Islet of Langerhans (tissue), 1 donor: ENCODE results near the gene IKBKE.

Experiments
- FAIRE-seq: peaks from one replicate; lab custom pipeline; 2011; peaks lifted over from hg19 to GRCh38; lab: Jason Lieb, UNC

Gene IKBKE

DNA sequence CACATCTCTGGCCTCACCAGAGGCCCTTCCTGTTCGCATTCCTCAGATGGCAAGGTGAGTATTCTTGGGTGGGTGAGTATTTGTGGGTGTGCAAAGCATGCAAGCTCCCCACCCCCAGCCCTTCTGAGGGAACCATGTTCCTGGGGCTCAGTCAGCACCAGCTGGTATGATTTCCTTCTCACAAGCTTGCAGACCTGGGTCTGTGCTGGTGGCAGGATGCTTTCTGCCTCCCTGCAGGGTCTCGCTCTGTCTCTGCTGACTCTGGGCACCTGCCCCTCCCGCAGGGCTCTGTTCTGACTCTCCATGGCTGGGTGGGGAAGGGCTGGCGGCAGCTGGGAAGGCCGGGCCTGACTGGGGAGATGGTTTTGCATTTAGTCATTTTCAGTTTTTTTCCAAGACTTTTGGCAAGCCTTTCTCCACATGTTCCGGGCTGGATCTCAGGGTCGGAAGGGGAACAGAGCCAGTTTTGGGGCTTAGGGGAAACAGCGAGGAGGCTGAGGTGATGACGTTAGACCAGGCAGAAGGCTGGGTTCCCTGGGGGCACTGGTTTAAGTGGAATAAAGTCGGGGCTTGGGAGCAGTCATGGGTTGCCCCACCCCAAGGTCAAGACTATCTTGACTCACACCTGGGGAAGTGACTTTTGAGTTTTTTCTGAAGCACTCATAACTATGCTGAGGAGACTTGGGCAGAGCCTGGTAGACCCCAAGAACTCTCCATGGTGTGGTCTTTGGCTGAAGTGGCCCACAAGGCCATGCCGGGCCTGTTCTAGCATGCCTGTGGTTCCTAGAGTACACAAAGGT, 43.2 kb downstream of the IKBKE start:
- FAIRE-seq = no peak

DNA sequence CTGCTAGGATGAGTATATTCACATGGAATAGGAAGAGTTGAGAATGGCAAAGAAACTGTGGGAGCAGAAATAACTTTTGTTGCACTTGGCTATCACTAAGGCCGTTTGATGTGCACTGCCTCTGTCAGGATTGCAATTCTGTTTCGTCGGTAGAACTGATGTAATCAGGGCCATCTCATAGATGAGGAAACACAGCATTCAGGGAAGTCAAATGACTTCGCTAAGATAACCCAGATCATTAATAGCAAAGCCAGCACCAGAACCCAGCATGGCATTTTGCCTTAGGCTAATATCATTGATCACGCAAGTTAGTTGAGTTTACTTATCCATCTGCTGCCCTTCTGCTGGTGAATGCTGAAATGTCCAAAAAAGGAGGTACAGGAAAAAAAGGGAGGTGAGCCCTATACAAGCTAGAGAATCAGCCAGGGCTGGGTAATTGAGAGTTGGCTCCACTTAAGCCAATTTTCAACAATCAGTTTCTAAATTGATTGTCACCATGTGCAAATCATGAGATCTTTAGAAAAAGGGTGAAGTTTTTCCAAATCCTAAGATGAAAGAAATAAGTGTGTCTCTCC, 44.6 kb downstream of the IKBKE start:
- FAIRE-seq = no peak

DNA sequence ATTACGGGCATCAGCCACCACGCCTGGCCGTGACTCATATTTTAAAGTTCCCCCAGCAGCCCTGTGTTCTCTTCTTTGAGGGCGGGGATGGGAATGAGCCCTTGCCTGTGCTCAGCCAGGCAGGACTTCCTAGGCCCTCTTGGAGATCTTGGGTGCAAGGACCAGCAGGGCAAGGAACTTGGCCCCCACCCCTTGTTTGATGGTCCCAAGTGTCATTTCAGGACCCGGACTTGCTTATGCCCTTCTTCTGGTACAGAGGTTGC, 46.4 kb downstream of the IKBKE start:
- no peak for FAIRE-seq

DNA sequence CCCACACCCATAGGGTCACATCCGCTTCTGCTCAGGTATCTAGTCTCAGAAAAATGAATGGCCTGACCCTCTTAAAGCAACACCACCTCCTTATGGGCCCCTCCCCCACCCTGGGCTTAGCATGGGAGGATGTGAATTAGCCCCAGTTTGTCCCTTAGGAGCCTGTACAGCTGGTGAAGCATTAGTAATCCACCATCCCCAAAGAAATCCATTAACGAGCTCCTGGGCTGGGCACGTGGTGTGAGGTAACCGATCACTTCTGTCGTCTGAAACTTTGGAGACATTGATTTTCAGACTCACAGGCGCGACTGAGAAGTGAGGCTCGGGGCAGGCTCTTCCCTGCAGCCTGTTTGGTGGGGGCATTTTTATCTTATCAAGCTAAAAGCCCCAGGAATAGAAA, 47.5 kb downstream of the IKBKE start:
- FAIRE-seq = no peak

DNA sequence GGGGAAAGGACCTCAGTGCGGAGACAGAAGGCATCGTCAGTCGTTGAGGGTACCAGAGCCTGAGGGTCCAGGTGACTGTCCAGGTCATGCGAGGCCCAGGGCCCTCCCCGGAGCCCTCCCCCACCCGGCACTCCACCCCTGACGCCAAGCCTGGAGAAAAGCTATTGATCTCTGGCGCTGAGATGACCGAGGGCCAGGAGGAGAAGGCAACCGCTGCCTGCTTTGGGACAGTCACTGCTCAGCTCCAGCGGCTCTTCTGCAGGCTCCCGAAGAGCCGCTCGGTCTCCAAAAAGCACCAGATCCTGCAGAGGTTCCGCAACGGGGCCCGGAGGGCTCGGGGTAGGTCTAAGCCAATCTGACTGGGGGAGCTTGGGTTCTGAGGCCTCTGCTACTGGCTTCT, 47.9 kb downstream of the IKBKE start:
- no peak for FAIRE-seq

DNA sequence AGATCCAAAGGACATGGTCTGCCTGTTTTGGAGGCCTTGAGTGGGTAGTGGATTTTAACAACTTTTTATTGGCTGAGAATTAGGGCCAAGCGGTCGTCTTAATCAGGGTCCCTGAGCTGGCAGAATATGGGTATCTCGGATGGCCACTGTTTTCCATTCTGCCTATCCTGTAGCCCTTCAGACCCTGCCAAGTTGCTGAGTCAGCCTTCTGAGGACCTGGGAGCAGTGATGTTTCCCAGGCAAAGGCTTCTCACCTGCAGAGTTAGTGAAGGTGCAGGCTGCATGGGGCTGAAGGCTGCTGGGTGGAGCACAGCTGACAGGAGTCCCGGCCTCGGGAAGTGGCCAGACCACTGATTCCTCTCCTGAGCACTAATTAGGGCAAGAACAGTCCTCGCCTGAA, 48.5 kb downstream of the IKBKE start:
- no peak for FAIRE-seq

DNA sequence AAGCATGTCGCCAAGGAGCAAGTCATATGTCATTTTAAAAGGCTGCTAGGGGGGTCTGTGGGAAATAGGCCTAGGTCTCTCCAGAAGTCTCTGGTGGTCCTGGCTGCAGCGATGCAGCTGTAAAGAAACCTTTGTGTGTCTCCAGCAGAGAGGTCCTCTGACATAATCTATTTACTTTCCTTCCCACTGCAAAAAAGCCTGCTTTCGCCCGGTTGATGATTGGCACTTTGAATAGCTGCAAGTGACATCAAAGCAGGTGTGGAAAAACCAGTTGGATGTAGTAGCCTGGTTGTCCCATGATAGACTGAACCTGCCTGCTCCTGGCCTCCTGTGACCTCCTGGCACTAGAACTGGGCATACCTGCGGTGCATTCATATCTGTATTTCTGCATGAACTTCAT, 50.9 kb downstream of the IKBKE start:
- no peak for FAIRE-seq

DNA sequence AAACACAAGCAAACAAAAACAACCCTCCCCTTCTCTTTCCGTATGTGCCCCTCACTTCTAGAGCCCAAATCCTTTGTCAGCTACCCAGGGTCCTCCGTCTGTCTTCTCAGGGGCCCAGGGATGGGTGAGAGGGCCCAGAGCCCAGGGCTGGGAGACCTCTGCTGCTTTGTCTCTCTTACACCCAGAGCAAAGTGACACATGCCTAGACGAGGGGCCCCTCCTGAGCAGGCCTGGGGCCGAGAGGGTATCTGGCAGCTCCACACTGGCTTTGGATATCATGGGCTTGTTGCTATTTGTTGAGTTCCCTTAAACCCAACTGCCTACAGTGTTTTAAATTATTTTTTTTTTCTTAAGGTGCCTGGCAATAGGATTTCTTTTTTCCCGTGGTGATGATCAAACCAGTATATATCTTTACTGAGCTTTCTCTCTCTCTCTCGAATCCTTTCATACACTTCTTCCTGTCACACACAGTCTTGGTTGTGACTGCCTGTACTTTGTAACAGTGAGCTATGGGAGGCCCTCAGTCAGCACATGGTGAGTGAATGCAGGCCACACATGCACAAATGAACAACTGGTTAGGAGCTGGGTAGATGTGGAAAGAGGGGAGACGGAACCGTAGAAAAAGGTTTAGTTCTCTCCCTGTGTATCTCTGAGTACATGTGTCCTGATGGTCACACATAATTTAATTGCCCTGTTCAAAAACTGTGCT, 51.6 kb downstream of the IKBKE start:
- no peak for FAIRE-seq

DNA sequence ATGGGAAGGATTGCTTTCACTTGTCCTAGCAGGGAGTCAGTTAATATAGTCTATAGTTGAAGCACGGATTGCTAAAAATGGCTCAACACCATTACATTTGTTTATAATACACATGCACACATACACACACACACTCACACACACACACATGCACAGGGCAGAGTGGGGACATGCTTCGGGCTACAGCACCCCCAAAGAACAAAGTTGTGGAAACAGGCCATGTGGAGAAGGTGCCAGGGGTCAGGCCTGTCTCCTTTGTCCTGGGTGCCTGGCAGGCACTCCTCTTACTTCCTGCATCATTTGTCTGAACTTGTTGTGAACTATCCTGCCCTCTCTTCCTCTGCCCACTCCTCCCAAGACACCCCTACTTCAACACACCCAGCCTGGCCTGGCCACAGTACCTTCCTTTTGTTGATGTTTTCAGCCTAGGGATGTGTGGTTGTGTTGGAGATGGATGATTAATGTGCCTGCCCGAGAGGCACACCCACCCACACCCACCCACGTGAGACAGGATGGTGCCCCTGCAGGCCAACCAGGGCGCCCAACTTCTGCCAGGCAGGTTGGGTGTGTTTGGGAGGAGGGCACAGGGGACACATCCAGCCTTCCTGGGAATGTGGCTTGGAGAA, 54.6 kb downstream of the IKBKE start:
- no peak for FAIRE-seq

DNA sequence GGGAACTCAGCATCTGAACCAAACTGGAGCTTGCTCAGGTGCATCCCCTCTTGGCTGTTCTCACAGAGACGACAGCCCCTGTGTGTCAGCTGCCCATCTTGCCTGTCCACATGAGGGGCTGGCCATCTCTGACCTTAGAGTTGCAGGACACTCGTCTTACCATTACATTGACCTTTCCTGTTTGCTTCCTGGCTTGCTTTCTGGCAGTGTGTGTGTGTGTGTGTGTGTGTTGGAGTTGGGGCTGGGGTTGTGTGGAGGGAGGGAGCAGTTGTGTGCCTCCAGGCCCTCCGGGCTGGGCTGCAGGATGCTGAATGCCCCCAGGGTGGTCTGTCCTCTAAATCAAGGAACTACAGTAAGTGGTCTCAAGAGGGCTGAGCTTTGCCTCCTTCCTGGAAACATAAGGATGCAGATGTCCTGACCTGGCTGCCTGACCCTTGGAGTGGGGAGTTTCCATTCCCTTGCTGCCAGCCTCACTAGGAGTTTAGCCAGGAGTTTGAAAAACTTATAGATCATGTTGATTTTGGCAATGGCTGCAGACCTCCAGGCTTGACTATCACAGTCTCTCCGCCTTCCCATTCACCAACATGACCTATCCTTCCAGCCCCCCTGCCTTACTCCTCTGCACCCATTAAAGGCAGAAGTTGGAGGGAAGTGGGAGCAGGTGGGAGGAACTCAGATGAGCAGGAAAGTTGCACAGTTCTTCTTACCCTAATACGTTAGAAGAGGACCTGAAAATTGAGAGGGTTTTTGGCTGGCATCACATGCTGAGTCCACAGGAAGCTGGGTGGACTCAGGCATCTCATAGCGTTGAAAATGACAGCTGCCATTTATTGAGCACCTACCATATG, 56.0 kb downstream of the IKBKE start:
- FAIRE-seq = no peak

DNA sequence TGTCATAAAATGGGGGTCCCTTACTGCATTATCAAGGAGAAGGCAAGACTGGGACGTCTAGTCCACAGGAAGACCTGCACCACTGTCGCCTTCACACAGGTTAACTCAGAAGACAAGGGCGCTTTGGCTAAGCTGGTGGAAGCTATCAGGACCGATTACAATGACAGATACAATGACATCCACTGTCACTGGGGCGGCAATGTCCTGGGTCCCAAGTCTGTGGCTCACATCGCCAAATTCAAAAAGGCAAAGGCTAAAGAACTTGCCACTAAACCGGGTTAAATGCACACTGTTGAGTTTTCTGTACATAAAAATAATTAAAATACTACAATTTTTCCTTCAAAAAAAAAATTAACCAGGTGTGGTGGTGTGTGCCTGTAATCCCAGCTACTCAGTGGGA, 59.1 kb downstream of the IKBKE start:
- FAIRE-seq = no peak

DNA sequence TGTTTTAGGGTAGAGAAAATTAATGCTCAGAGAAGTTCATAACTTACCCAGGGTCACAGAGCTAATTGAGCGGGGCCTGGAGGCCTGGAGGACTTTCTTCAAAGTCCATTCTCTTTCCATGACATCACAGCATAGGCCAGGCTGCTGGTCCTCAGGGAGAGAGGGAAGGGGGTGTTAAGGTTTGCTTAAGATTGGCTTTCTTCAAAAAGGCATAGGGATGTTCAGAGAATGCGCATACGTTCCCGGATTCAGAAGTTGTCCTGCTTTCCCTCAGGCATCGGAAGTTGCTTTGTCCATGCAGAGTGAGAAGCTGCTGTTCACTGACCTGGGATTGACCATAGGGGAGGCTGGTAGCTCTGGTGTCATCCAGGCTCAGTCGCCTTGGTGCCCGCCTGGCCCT, 62.1 kb downstream of the IKBKE start:
- no peak for FAIRE-seq

DNA sequence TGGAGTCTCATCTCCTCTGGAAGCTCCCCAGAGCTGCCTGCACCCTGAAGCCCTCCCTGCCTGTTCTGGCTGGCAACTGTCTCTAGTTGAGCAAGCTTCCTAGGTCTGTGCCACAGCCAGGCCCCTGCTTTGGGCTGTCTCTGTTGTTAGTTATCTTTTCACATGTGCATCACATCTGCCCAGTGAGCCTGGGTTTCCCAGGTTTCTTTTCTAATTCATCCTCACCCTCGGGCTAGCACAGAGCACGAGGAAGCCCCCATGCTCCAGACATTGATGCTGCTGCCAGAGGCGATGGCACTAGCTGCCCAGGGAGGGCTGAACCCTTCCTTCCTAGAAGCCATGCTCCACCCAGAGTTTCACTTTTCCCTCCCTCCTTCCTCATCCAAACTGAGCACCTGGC, 64.3 kb downstream of the IKBKE start:
- no peak for FAIRE-seq

DNA sequence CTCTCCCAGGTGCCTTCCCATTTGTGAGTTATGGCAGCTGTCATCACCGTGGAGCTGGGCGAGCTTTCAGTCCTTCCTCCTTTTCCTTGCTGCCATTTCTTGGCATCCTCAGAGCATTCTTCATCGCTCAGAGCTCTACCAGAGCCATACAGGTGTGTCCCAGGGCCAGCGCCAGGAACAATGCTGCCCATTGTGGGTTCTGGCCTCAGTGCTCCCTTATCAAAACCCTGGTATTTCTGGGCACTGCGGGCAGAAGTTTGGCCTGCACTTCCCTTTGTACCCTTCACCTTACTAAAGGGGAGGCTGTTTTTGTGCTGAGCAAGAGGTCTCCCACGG, 65.5 kb downstream of the IKBKE start:
- no peak for FAIRE-seq

DNA sequence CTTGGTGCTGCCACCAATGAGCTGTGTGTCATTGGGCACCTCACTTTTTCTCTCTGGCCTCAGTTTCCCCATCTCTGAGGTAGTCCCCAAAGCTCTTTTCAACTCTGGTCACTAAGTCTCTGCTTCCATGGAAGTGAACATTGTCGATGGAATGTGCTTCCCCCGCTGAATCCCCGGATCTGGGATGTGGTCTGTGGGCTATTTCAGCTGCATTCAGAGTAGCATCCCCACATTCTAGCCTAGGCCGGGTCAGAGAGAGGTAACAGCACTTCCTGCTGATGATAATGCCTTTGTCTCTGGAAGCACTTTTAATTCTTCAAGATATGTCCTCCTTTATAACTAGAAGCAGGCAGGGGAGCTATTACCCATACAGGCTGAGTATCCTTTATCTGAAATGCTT, 66.9 kb downstream of the IKBKE start:
- no peak for FAIRE-seq

DNA sequence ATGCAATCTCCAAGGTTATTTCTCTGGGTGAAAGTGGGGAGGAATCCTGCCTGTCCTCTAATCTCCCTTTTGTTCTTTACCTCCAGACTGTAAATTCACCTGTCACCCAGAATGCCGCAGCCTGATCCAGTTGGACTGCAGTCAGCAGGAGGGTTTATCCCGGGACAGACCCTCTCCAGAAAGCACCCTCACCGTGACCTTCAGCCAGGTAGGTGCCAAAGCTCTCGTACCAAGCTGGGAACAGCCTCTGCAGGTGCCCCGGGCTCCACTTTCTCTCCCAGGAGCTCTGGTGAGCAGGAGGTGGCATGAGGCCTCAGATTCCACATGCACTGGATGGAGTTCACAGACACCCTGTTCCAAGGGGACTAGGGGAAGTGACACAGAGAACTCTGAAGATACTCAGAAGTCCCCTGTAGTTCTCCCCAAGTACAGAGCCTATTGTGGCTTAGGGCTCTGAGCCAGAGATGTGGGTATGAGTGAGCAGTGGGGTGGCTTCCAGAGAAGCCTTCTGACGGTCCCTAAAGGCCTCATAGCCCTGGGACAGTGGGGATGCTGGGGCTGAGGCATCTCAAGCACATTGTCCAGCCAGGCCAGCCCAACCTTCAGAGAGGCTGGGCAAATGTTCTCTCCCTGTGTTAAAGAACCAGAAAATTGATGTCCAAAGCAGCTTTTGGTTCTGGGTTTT, 68.0 kb downstream of the IKBKE start:
- no peak for FAIRE-seq

DNA sequence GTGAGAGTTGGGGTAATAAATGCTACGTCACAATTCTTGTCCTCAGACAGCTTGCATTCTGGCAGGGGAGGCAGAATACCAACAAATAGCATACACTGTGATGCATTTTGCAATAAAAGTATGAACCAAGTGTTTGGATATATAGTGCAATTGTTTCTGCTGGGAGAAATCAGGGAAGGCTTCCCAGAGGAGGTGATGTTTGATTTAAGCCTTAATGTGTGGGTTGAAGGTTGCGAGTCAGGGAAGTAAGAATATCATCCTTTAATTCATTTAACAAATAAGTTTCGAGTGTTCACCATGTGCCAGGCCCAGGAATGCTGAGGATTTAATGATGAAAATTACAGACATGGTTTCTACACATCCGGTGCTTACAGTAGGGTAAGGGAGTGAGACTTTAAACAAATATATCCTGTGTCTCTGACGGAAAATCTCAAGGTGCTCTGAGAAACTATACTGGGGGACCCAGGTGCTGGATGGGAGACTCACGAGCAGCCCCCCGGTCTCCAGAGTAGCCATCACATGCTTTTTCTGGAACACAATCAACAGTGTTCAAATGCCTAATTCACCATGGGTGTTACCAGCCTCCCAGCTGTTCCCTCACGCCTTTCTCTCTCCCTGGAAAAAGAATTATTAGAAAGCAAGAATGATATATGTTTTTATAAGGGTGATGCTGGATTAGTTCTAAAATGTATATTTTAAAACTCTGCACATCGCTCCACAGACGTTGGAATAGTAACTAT, 68.8 kb downstream of the IKBKE start:
- FAIRE-seq = no peak

DNA sequence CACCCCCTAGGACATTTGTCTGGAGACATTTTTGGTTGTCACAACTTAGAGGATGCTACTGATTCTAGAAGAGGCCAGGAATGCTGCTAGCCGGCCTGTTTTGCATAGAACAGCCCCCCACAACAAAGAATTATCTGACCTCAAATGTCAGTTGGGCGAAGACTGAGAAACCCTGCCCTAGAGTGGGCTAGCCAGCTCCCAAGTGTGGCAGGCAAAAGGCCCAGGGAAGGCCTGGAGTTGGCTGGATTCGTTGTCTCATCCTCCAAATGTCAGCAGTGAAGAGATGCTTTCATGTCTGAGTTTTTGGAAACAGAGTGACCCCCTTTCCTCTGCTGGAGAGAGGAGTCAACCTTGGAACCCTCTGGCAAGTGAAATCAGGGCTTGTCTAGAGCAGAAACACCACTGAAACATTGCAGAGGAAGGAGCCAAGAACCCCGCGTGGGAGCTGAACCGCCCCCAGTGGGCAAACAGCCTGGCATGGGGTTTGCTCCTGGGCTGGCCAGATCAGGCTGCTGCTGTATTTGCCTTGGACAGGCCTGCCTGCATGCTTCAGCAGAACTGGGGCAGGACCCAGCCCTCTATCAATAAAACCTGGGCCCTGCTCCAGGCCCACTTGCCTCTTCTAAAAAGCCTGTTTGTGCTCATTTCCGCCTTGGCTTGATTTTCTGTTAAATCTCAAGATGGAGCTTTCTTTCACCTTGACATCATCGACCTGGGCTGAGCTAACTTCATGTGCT, 69.9 kb downstream of the IKBKE start:
- no peak for FAIRE-seq

DNA sequence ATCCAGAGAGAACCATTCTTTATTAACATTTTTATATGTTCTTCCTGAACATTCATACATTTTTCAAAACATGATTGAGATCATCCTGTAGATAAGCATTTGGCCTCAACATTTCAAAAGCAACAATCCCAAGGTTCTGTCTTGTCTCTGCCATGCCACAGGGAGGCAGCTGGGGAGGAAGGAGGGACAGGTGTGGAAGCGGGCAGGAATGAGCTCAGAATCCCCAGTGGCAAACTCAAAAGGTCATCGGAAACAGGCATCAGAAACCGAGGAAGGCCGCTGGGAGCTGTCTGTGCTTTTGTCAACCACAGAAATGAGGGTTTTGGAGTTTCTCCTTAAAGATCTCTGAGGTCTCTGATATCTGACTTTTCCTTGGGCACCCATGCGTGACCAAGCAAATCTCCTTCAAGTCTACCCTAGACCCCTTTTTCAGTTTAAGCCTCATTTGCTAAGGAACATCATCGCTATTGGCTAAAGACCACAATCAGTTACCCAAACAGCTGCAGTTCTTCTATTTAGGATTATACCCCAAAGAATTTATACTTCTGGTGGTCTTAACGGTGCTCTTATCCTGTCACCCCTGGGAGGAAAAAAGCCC, 71.1 kb downstream of the IKBKE start:
- FAIRE-seq = no peak

DNA sequence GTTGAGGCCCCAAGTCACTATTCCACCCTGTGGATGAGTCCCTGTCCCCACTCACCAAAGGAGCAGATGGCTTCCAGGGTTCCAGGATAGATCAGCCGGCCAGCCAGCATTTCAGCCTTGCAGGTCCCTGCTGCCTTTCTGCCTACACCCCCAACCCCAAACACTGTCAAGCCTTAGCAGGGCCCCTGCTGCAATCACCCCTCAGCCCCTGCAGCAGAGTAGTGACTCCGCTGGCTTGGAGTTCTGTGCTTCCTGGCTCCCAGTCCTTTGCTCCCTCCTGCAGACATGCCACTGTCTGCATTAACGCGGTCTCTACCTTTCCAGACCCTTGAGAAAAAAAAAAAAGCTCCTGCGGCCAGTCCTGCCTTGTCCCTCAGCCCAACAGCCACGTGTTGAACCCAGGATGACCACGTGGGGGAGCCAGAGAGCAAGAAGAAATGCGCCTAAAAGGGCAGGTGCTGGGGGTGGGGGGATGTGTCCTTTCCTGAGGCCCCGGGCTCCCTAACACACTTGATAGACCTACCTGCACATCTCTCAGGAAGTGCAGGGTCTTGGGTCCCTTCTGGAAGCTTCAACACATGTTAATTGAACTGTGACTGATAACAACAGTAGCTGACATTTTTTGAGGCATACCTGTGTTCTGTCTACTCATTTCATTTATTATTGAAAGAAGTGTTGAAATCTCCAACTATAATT, 74.4 kb downstream of the IKBKE start:
- FAIRE-seq = no peak
